Mesothelial cell of epicardium (in vitro differentiated cells): ENCODE results near the gene METAP1D. TPM values are rescaled to one million over a fixed set of nuclear protein-coding genes. Genes with fewer than 3 reads are reported as not detected.

Source experiments
- DNase-seq, 2 experiments: peaks; one replicate each; pipeline ENCODE4 v3.0.0; 2021; ENCODE audit warnings: low spot score in 2 of 2; ENCODE audit not compliant: unreplicated experiment in 2 of 2
- H3K27ac Mint-ChIP-seq: 2 replicates; pipeline ENCODE4 v1.8.0; 2021; ENCODE audit warnings: mixed read lengths
- H3K27me3 Mint-ChIP-seq: 2 replicates; pipeline ENCODE4 v1.8.0; 2021; ENCODE audit warnings: low read depth, mixed read lengths
- H3K36me3 Mint-ChIP-seq: 2 replicates; pipeline ENCODE4 v1.8.0; 2021; ENCODE audit warnings: mixed read lengths
- H3K4me1 Mint-ChIP-seq: 2 replicates; pipeline ENCODE4 v1.8.0; 2021; ENCODE audit warnings: mixed read lengths
- H3K4me3 Mint-ChIP-seq: 2 replicates; pipeline ENCODE4 v1.8.0; 2021; ENCODE audit warnings: mild to moderate bottlenecking, moderate library complexity, mixed read lengths
- H3K9me3 Mint-ChIP-seq: 2 replicates; pipeline ENCODE4 v1.8.0; 2021; ENCODE audit warnings: mixed read lengths
- total RNA-seq: library from RNA; stranded (reverse); gene quantifications from 3 replicates; pipeline ENCODE4 v1.2.1, GENCODE V29; 2021
- TF ChIP-seq, protein P1 (sequence below): fragments of 200-600 bp; sonication (generic); IDR thresholded peaks from one replicate; pipeline ENCODE4 v1.5.0; 2021; ENCODE audit warnings: antibody characterized with exemption; ENCODE audit not compliant: unreplicated experiment

METAP1D gene
- total RNA-seq, 1 donor from 2014 or later, result 13.5 TPM

DNA sequence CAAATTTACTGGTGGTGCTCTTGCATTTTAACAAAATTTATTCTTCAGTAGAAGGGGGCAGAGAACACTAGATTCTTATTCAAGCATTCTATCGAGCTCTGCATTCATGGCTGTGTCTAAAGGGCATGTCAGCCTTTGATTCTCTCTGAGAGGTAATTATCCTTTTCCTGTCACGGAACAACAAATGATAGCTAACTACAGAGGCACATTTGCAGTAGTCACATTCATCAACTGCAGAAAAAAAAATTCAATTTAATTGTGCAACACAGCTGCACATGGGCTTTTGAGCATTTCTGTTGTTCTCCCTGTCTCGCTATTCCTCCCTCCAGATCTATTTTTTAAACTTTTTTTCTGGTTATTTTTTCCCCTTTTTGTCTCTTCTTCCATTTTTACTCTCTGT lies 72.5 kb downstream of the METAP1D start:
- Mint-ChIP-seq H3K27ac (no peak overlapping the region), H3K4me1 (peaks cover 12% of the 10 kb centered on the region), H3K27me3 (peaks cover 16% of the 10 kb centered on the region), H3K9me3 (no peaks in the 10 kb centered on the region), H3K4me3 (no peak overlapping the region), H3K36me3 (peaks cover 2% of the 10 kb centered on the region)
- TF ChIP-seq, protein P1, sequence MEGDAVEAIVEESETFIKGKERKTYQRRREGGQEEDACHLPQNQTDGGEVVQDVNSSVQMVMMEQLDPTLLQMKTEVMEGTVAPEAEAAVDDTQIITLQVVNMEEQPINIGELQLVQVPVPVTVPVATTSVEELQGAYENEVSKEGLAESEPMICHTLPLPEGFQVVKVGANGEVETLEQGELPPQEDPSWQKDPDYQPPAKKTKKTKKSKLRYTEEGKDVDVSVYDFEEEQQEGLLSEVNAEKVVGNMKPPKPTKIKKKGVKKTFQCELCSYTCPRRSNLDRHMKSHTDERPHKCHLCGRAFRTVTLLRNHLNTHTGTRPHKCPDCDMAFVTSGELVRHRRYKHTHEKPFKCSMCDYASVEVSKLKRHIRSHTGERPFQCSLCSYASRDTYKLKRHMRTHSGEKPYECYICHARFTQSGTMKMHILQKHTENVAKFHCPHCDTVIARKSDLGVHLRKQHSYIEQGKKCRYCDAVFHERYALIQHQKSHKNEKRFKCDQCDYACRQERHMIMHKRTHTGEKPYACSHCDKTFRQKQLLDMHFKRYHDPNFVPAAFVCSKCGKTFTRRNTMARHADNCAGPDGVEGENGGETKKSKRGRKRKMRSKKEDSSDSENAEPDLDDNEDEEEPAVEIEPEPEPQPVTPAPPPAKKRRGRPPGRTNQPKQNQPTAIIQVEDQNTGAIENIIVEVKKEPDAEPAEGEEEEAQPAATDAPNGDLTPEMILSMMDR, result no peak
- no peak for DNase-seq

DNA sequence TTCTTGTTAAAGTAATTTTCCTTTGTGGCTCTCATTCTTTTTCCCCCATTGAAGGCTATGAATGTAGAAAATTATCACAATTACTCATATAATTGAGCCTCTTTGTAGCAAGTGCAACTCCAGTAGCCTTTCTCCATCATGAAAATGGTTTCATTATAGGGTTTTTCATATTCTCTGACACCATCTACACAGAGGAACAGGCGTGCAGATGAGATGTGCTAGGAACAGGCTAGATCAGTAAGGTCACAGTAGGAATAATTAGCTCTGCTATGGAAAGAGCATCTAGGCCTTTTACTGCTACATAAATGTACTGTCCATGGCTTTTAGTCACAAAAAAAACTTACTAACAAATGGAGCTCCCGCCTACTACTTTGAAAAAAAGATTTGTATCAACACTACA lies 73.0 kb downstream of the METAP1D start:
- Mint-ChIP-seq H3K4me3 (no peak overlapping the region), H3K27ac (no peak overlapping the region), H3K9me3 (no peaks in the 10 kb centered on the region), H3K36me3 (peaks cover 2% of the 10 kb centered on the region), H3K4me1 (peaks cover 12% of the 10 kb centered on the region), H3K27me3 (peaks cover 18% of the 10 kb centered on the region)
- TF ChIP-seq, protein P1, result no peak
- no peak for DNase-seq

DNA sequence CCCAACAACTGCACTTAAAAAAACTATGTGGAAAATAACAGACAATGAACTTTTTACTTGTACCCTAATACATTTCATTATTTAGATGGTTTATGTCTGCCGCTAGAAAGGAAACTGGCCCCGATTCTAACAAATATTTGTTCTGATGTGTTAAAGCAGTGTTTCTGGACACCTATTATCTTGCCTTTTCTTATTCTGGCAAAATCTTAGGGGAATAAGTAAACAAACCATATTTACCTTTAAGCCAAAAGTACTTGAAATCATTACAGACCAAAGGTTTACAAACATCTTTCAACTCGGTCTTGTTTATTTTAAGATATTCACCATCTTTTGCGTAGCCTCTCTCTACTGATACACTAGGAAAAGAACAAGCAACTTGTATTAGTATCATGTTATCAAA lies 73.8 kb downstream of the METAP1D start:
- no peak for DNase-seq
- H3K27ac Mint-ChIP-seq, result no peak overlapping the region
- H3K4me3 Mint-ChIP-seq, result no peak overlapping the region
- peaks cover 26% of the 10 kb centered on the region for H3K27me3 Mint-ChIP-seq
- H3K9me3 Mint-ChIP-seq, result no peaks in the 10 kb centered on the region
- TF ChIP-seq, protein P1, result no peak
- peaks cover 12% of the 10 kb centered on the region for H3K4me1 Mint-ChIP-seq
- peaks cover 2% of the 10 kb centered on the region for H3K36me3 Mint-ChIP-seq

DNA sequence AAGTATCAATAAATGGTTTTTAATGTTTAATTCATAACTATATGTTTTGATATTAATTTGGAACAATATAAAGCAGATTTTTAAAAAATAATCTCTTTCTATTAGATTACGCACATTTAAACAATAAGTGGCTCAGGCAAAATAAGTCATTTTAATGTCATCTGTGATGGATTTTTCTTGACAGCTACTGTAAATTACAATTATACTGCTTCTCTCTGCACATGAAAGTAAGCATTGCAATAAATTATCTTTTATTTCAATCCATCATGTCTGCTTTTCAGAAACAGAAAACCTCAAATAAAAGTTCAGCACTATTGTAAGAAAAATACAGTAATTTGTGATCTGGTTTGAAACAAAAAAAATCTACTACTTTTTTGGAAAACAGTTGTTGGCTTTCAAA lies 74.5 kb downstream of the METAP1D start:
- Mint-ChIP-seq H3K9me3 (no peaks in the 10 kb centered on the region), H3K4me3 (no peak overlapping the region), H3K27ac (no peak overlapping the region), H3K36me3 (no peaks in the 10 kb centered on the region), H3K27me3 (peaks cover 33% of the 10 kb centered on the region), H3K4me1 (peaks cover 12% of the 10 kb centered on the region)
- TF ChIP-seq, protein P1, result no peak
- no peak for DNase-seq

DNA sequence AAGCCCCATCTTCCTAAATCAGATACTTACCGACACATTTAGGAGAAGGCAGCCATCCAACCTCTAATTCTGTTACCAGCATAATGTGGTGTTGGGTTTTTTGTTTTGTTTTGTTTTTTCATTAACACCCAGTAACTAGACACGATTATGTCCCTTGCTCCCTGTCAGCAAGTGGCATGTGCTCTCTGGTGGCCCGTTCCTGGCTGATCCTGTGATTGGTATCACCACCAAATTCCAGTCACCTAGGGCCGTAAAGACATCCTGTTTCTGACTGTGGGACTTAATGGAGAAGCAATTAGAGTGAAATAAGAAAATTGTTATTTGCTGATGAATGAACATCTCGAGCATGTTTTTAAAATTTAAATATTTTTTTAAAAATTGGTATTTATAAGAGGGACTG lies 79.7 kb downstream of the METAP1D start:
- TF ChIP-seq, protein P1, result no peak
- H3K27ac Mint-ChIP-seq, result no peak overlapping the region
- no peak for DNase-seq
- H3K9me3 Mint-ChIP-seq, result no peaks in the 10 kb centered on the region
- no peak overlapping the region for H3K4me3 Mint-ChIP-seq
- H3K27me3 Mint-ChIP-seq, result peaks cover 85% of the 10 kb centered on the region
- H3K36me3 Mint-ChIP-seq, result peaks cover 5% of the 10 kb centered on the region
- H3K4me1 Mint-ChIP-seq, result peaks cover 22% of the 10 kb centered on the region

DNA sequence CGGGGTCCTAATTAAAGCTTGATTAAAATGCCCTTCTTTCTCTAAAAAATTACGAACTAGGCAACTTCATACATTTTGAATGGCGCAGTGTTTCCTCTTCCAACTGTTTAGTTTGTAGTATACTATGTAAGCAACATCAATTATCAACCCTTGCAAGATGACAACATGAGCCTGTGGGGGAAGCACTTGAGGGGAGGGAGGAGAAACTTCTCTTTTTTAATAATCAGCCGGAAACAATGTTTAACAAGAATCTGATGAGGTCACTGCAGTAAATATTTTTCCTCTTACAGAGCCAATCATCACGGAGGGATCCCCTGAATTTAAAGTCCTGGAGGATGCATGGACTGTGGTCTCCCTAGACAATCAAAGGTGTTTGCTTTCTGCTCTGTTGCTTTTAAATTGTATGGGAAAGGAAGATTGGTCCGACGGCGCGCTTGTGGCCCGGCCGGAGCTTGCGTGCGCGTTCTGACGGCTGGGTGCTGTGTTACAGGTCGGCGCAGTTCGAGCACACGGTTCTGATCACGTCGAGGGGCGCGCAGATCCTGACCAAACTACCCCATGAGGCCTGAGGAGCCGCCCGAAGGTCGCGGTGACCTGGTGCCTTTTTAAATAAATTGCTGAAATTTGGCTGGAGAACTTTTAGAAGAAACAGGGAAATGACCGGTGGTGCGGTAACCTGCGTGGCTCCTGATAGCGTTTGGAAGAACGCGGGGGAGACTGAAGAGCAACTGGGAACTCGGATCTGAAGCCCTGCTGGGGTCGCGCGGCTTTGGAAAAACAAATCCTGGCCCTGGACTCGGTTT lies 80.3 kb downstream of the METAP1D start:
- Mint-ChIP-seq H3K27me3 (peaks cover 90% of the 10 kb centered on the region), H3K27ac (no peak overlapping the region), H3K4me3 (no peak overlapping the region), H3K36me3 (peaks cover 5% of the 10 kb centered on the region), H3K9me3 (no peaks in the 10 kb centered on the region), H3K4me1 (peaks cover 27% of the 10 kb centered on the region)
- DNase-seq, result no peak
- TF ChIP-seq, protein P1, result no peak
